Measurements from ENCODE around the gene TFEB.

The TFEB gene

GRCh38 chr6:41684311-41685180 lies 50.9 kb downstream of the TFEB start:
- TF ChIP-seq GATA1 (IDR thresholded peaks at IDR 0.05; ENCODE audit: low read depth, low read length) = no peak
- TF ChIP-seq POLR2A (IDR thresholded peaks at IDR 0.05; ENCODE audit: low read length) = no peak
- no peak for DNase-seq

- peak; percentile 76 to 85 for DNase-seq
- TF ChIP-seq POLR2A (IDR thresholded peaks at IDR 0.05; ENCODE audit: low read length) (no peak), GATA1 (IDR thresholded peaks at IDR 0.05; ENCODE audit: low read depth, low read length) (no peak)
Measured at GRCh38 chr6:41683523-41684310, 51.7 kb downstream of the TFEB start.

- no peak for DNase-seq
- TF ChIP-seq GATA1 (IDR thresholded peaks at IDR 0.05; ENCODE audit: low read depth, low read length) (no peak), POLR2A (IDR thresholded peaks at IDR 0.05; ENCODE audit: low read length) (no peak)
Measured at GRCh38 chr6:41683273-41683522, 52.2 kb downstream of the TFEB start.

GRCh38 chr6:41682497-41683272 lies 52.7 kb downstream of the TFEB start:
- no peak for DNase-seq
- TF ChIP-seq POLR2A (IDR thresholded peaks at IDR 0.05; ENCODE audit: low read length) (no peak), GATA1 (IDR thresholded peaks at IDR 0.05; ENCODE audit: low read depth, low read length) (no peak)

- TF ChIP-seq POLR2A (IDR thresholded peaks at IDR 0.05; ENCODE audit: low read length) = no peak
- TF ChIP-seq GATA1 (IDR thresholded peaks at IDR 0.05; ENCODE audit: low read depth, low read length) = no peak
- peak; percentile 77 to 81 for DNase-seq
Measured at GRCh38 chr6:41682056-41682477, 53.3 kb downstream of the TFEB start.

GRCh38 chr6:41680182-41680965 lies 55.0 kb downstream of the TFEB start:
- DNase-seq = no peak
- no peak for TF ChIP-seq GATA1 (IDR thresholded peaks at IDR 0.05; ENCODE audit: low read depth, low read length)

GRCh38 chr6:41679696-41680095 lies 55.7 kb downstream of the TFEB start:
- no peak for DNase-seq
- TF ChIP-seq POLR2A (IDR thresholded peaks at IDR 0.05; ENCODE audit: low read length) (no peak), GATA1 (IDR thresholded peaks at IDR 0.05; ENCODE audit: low read depth, low read length) (no peak)

GRCh38 chr6:41678511-41679084 lies 56.8 kb downstream of the TFEB start:
- DNase-seq = no peak
- no peak for TF ChIP-seq GATA1 (IDR thresholded peaks at IDR 0.05; ENCODE audit: low read depth, low read length)
- TF ChIP-seq POLR2A (IDR thresholded peaks at IDR 0.05; ENCODE audit: low read length) = no peak

GRCh38 chr6:41677124-41677921 lies 58.1 kb downstream of the TFEB start:
- TF ChIP-seq POLR2A (IDR thresholded peaks at IDR 0.05; ENCODE audit: low read length) (no peak), GATA1 (IDR thresholded peaks at IDR 0.05; ENCODE audit: low read depth, low read length) (no peak)
- no peak for DNase-seq

- DNase-seq = no peak
- TF ChIP-seq GATA1 (IDR thresholded peaks at IDR 0.05; ENCODE audit: low read depth, low read length) (no peak), POLR2A (IDR thresholded peaks at IDR 0.05; ENCODE audit: low read length) (no peak)
Measured at GRCh38 chr6:41676431-41676830, 59.0 kb downstream of the TFEB start.

- no peak for TF ChIP-seq POLR2A (IDR thresholded peaks at IDR 0.05; ENCODE audit: low read length)
- TF ChIP-seq GATA1 (IDR thresholded peaks at IDR 0.05; ENCODE audit: low read depth, low read length) = no peak
- no peak for DNase-seq
Measured at GRCh38 chr6:41675992-41676391, 59.4 kb downstream of the TFEB start.

GRCh38 chr6:41675176-41675775 lies 60.1 kb downstream of the TFEB start:
- DNase-seq = no peak
- TF ChIP-seq POLR2A (IDR thresholded peaks at IDR 0.05; ENCODE audit: low read length) (no peak), GATA1 (IDR thresholded peaks at IDR 0.05; ENCODE audit: low read depth, low read length) (no peak)

Measured in erythroblast (primary cell).